Natural killer cell treated with Interleukin-12 subunit alpha and Interleukin-12 subunit beta and Interleukin-15 and Interleukin-18, amount 100 ng/mL, for 72 hours (primary cell): ENCODE data around the gene ASB6. TPM values are rescaled to one million over a fixed set of nuclear protein-coding genes. Genes with fewer than 3 reads are reported as not detected.

Source experiments
- ATAC-seq, 2 donors: fragments of 150-1000 bp; cut with Tn5 transposase in 1 of 2; sonication (Bioruptor Pico), chemical (Tn5 transposase) in 1 of 2; 2 replicates each; pipeline ENCODE4 v1.10.0; 2021
- DNase-seq: peaks from one replicate; pipeline ENCODE4 v3.0.0; 2022; ENCODE audit warnings: low spot score
- H3K27ac Mint-ChIP-seq, 2 donors: 1 replicate in 1 of 2; 2 replicates in 1 of 2; pipeline ENCODE4 v1.8.0; 2022; ENCODE audit warnings: mixed read lengths in 2 of 2, mild to moderate bottlenecking in 1 of 2, moderate library complexity in 1 of 2
- H3K27me3 Mint-ChIP-seq, 2 donors: 1 replicate in 1 of 2; 2 replicates in 1 of 2; pipeline ENCODE4 v1.8.0; 2022; ENCODE audit warnings: mixed read lengths in 2 of 2
- H3K36me3 Mint-ChIP-seq: one replicate; pipeline ENCODE4 v1.8.0; 2022; ENCODE audit warnings: mixed read lengths
- H3K4me1 Mint-ChIP-seq, 2 donors: 1 replicate in 1 of 2; 2 replicates in 1 of 2; pipeline ENCODE4 v1.8.0; 2022; ENCODE audit warnings: low read depth in 2 of 2, mixed read lengths in 2 of 2, mild to moderate bottlenecking in 1 of 2
- H3K4me3 Mint-ChIP-seq: one replicate; pipeline ENCODE4 v1.8.0; 2022; ENCODE audit warnings: mixed read lengths
- H3K9me3 Mint-ChIP-seq: 2 replicates; pipeline ENCODE4 v1.8.0; 2022; ENCODE audit warnings: mixed read lengths
- total RNA-seq, 2 donors: library from RNA; stranded (reverse); gene quantifications; one replicate each; pipeline ENCODE4 v1.2.3, GENCODE V29; 2022

ASB6 gene
- 10 to 100 TPM; 31.0 to 42.5 TPM for total RNA-seq

- H3K27me3 Mint-ChIP-seq = no peaks in the 10 kb centered on the region
- H3K9me3 Mint-ChIP-seq = no peaks in the 10 kb centered on the region
- peak within 1 kb of the TSS; percentile 74 to 78 for H3K27ac Mint-ChIP-seq
- peak; percentile 99 for DNase-seq
- H3K4me3 Mint-ChIP-seq = peak within 1 kb of the TSS; percentile 93
- ATAC-seq = peak; percentile 98 to 99
- no peaks in the 10 kb centered on the region for H3K36me3 Mint-ChIP-seq
- H3K4me1 Mint-ChIP-seq = peaks cover 10 to 18% of the 10 kb centered on the region in 2 donors
Observed at GRCh38 chr9:129641750-129642585, at the start of gene ASB6. Gene ASB6 (minus strand): TSS chr9:129642151. CDS start chr9:129641999, 152 bp downstream.

GRCh38 chr9:129688285-129689043 lies 46.5 kb upstream of the ASB6 start:
- no peak overlapping the region for H3K4me3 Mint-ChIP-seq
- DNase-seq (no peak), ATAC-seq (no peak)
- no peaks in the 10 kb centered on the region for H3K36me3 Mint-ChIP-seq
- H3K4me1 Mint-ChIP-seq = no peaks in the 10 kb centered on the region
- H3K27ac Mint-ChIP-seq = no peak overlapping the region
- no peaks in the 10 kb centered on the region for H3K27me3 Mint-ChIP-seq
- H3K9me3 Mint-ChIP-seq = no peaks in the 10 kb centered on the region

- no peaks in the 10 kb centered on the region for H3K36me3 Mint-ChIP-seq
- no peaks in the 10 kb centered on the region for H3K27me3 Mint-ChIP-seq
- no peak for ATAC-seq
- DNase-seq = no peak
- no peak overlapping the region for H3K27ac Mint-ChIP-seq
- no peaks in the 10 kb centered on the region for H3K9me3 Mint-ChIP-seq
- H3K4me3 Mint-ChIP-seq = no peak overlapping the region
- H3K4me1 Mint-ChIP-seq = no peaks in the 10 kb centered on the region
Observed at GRCh38 chr9:129687391-129687790, 45.4 kb upstream of the ASB6 start.

- Mint-ChIP-seq H3K27me3 (no peaks in the 10 kb centered on the region), H3K36me3 (no peaks in the 10 kb centered on the region), H3K9me3 (no peaks in the 10 kb centered on the region), H3K4me3 (no peak overlapping the region), H3K4me1 (no peaks in the 10 kb centered on the region), H3K27ac (no peak overlapping the region)
- ATAC-seq (no peak), DNase-seq (no peak)
Observed at GRCh38 chr9:129686736-129687135, 44.8 kb upstream of the ASB6 start.

GRCh38 chr9:129685933-129686259 lies 43.9 kb upstream of the ASB6 start:
- H3K27ac Mint-ChIP-seq = no peak overlapping the region
- H3K27me3 Mint-ChIP-seq = no peaks in the 10 kb centered on the region
- H3K9me3 Mint-ChIP-seq = no peaks in the 10 kb centered on the region
- H3K4me3 Mint-ChIP-seq = no peak overlapping the region
- no peaks in the 10 kb centered on the region for H3K36me3 Mint-ChIP-seq
- no peak for DNase-seq
- no peak for ATAC-seq
- no peaks in the 10 kb centered on the region for H3K4me1 Mint-ChIP-seq

GRCh38 chr9:129685220-129685932 lies 43.4 kb upstream of the ASB6 start:
- Mint-ChIP-seq H3K27me3 (no peaks in the 10 kb centered on the region), H3K27ac (no peak overlapping the region), H3K36me3 (no peaks in the 10 kb centered on the region)

GRCh38 chr9:129682381-129682780 lies 40.4 kb upstream of the ASB6 start:
- Mint-ChIP-seq H3K4me1 (no peaks in the 10 kb centered on the region), H3K9me3 (no peaks in the 10 kb centered on the region), H3K27ac (no peak overlapping the region), H3K27me3 (peaks cover 0 to 4% of the 10 kb centered on the region in 2 donors), H3K4me3 (no peak overlapping the region), H3K36me3 (no peaks in the 10 kb centered on the region)
- no peak for DNase-seq
- no peak for ATAC-seq

More at GRCh38 chr9:129685220-129685932, 43.4 kb upstream of the ASB6 start:
- no peak for DNase-seq
- Mint-ChIP-seq H3K4me3 (no peak overlapping the region), H3K4me1 (no peaks in the 10 kb centered on the region), H3K9me3 (no peaks in the 10 kb centered on the region)
- no peak for ATAC-seq

GRCh38 chr9:129681924-129682323 lies 40.0 kb upstream of the ASB6 start:
- Mint-ChIP-seq H3K27me3 (peaks cover 4 to 6% of the 10 kb centered on the region in 2 donors), H3K9me3 (no peaks in the 10 kb centered on the region), H3K27ac (no peak overlapping the region), H3K4me1 (no peaks in the 10 kb centered on the region), H3K36me3 (no peaks in the 10 kb centered on the region), H3K4me3 (no peak overlapping the region)
- ATAC-seq (no peak), DNase-seq (no peak)

GRCh38 chr9:129679537-129679936 lies 37.6 kb upstream of the ASB6 start:
- H3K27me3 Mint-ChIP-seq = peaks cover 6 to 7% of the 10 kb centered on the region in 2 donors
- H3K4me1 Mint-ChIP-seq = no peaks in the 10 kb centered on the region
- no peaks in the 10 kb centered on the region for H3K9me3 Mint-ChIP-seq
- no peak overlapping the region for H3K4me3 Mint-ChIP-seq
- ATAC-seq (no peak), DNase-seq (no peak)
- H3K27ac Mint-ChIP-seq = no peak overlapping the region
- H3K36me3 Mint-ChIP-seq = no peaks in the 10 kb centered on the region

- DNase-seq = no peak
- Mint-ChIP-seq H3K27me3 (peaks cover 6 to 7% of the 10 kb centered on the region in 2 donors), H3K27ac (no peak overlapping the region), H3K4me1 (no peaks in the 10 kb centered on the region), H3K36me3 (no peaks in the 10 kb centered on the region), H3K4me3 (no peak overlapping the region), H3K9me3 (no peaks in the 10 kb centered on the region)
- ATAC-seq = no peak
Observed at GRCh38 chr9:129678844-129679243, 36.9 kb upstream of the ASB6 start.

- ATAC-seq = no peak
- peaks cover 6 to 10% of the 10 kb centered on the region in 2 donors for H3K27me3 Mint-ChIP-seq
Observed at GRCh38 chr9:129677456-129677855, 35.5 kb upstream of the ASB6 start.

GRCh38 chr9:129676975-129677374 lies 35.0 kb upstream of the ASB6 start:
- ATAC-seq (no peak), DNase-seq (no peak)
- Mint-ChIP-seq H3K27me3 (peaks cover 6 to 10% of the 10 kb centered on the region in 2 donors), H3K4me3 (no peak overlapping the region), H3K36me3 (no peaks in the 10 kb centered on the region), H3K4me1 (no peaks in the 10 kb centered on the region), H3K27ac (no peak overlapping the region), H3K9me3 (no peaks in the 10 kb centered on the region)

More at GRCh38 chr9:129677456-129677855, 35.5 kb upstream of the ASB6 start:
- no peak overlapping the region for H3K27ac Mint-ChIP-seq
- H3K4me3 Mint-ChIP-seq = no peak overlapping the region
- no peaks in the 10 kb centered on the region for H3K36me3 Mint-ChIP-seq
- no peak for DNase-seq
- H3K9me3 Mint-ChIP-seq = no peaks in the 10 kb centered on the region
- no peaks in the 10 kb centered on the region for H3K4me1 Mint-ChIP-seq

- ATAC-seq (no peak), DNase-seq (no peak)
- H3K27me3 Mint-ChIP-seq = peaks cover 6 to 10% of the 10 kb centered on the region in 2 donors
- no peaks in the 10 kb centered on the region for H3K9me3 Mint-ChIP-seq
- H3K36me3 Mint-ChIP-seq = no peaks in the 10 kb centered on the region
- H3K4me1 Mint-ChIP-seq = no peaks in the 10 kb centered on the region
- no peak overlapping the region for H3K27ac Mint-ChIP-seq
- no peak overlapping the region for H3K4me3 Mint-ChIP-seq
Observed at GRCh38 chr9:129676287-129676686, 34.3 kb upstream of the ASB6 start.

GRCh38 chr9:129675620-129676019 lies 33.7 kb upstream of the ASB6 start:
- DNase-seq (no peak), ATAC-seq (no peak)
- H3K9me3 Mint-ChIP-seq = no peaks in the 10 kb centered on the region
- H3K27ac Mint-ChIP-seq = no peak overlapping the region
- H3K36me3 Mint-ChIP-seq = no peaks in the 10 kb centered on the region
- H3K27me3 Mint-ChIP-seq = peaks cover 6 to 10% of the 10 kb centered on the region in 2 donors
- H3K4me1 Mint-ChIP-seq = no peaks in the 10 kb centered on the region
- no peak overlapping the region for H3K4me3 Mint-ChIP-seq
